NCI-H1417 treated with DMSO at 0.1 percent for 48 hours (cell line): ENCODE results near the gene TBC1D22A.
"Not testable (repeated sequence)": the region's sequence is repeated elsewhere in the genome, so short reads cannot be mapped to it uniquely, and the experiment has no call there.

Experiments used
- DNase-seq: peaks from one replicate; lab custom pipeline; 2025; lab: John Stamatoyannopoulos, UW

TBC1D22A gene

DNA sequence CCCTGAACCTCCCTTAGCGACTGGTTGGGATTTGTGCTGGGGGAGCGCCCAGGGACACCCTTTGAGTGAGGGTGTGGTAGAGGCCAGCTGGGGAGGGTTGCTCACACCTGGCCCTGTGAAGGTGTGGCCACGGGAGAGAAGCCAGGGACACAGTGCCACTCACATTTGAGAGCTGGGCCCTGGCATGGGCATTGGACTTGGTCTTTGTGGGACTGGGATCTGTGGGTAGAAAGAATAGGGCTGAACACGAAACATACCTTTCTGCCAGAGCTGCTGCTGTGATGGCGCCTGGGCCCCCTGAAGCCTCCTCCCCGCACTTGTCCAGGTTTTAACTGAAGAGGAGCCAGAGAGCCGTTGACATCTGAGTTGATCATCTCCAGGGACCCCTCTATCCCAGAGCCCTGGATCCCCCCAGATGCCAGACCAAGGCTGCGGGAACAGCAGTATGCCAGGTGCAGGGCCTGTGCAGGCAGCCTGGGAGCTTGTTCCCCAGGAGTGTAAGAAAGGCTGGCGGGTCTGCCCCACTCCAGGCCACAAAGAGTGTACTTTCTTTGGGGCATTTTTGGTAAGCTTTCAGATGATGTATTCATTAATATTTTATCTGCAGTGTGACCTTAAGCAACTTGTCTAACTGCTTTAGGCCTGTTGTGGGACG lies 284.1 kb downstream of the TBC1D22A start:
- DNase-seq: no peak

DNA sequence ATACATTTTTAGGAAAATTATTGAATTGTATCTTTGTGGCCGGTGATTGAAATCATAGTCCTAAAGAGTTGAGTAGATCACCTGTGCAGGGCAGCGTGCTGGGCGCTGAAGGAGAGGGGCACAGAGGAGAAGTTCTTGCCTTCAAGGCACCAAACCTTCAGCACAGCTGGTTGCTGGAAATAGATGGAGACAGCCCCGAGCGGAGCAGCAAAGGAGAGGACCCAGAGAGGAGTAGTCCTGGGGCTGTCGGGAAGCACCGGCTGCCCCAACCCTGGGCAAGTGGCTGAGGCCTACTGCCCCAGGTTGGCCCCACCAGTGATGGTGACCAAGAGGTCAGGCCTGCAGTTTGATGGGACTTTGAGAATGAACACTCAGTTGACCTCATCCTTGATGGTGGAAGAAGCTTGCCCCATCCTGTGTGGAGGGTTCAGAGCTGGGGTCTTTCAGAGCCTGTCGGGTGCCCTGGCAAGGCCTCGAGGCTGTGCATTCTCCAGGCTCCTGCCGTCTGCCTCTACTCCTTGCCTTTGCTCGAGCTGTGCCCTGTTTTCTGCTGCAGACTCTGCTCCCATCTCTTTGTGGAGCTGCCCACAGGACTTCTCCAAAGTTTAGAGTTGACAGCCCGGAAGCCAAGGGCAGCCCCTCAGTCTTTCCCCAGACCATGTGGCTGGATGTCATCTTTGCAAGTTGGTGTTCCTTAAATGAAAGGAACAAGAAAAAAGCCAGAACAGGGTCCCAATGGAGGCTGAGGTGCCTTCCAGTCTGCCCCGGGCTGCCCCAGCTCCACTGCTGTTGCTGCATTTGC lies 285.1 kb downstream of the TBC1D22A start:
- DNase-seq: no peak

DNA sequence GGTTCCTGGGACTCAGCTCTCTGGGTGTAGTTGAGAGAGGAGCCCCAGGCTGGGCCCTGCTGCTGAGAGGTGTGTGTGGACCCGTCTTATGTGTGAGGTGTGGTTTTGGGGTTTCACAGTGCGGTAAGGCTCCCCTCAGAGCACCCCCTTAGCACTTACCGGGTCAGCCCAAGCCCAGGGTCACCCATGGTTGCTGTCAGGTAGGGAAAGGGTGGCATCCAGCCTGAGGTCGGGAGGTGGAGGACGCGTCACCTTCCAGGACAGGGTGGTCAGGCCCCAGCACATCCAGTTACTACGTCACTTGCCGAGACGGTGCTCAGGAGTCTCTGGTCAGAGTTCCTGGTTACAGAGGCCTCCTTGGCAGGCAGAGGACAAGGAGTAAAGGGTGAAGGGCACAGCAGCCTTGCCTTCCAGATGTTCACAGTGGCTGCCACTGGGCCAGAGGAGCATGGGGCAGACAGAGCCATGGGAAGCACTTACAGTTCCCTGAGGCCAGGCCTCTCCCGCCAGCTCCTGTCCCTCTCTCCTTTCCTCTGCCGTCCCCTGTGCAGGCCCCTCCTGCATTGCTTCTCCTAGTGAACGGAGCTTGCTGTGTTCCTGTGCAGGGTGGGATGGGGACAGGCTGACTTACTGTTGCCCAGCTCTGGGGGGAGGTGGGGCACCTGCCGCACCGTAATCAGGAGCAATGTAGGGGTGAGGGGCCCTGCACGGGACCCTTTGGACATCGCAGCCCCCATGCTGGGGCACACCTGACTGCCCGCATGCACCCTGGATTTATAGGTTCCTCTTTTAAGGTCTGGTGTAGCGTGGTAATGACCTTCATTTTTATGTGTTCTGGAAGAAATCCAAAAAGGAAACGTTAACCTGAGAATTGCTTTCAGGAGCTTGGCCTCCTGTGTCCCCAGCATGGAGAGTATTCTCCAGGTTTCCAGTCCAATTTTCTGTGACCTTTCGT lies 285.9 kb downstream of the TBC1D22A start:
- DNase-seq: no peak

DNA sequence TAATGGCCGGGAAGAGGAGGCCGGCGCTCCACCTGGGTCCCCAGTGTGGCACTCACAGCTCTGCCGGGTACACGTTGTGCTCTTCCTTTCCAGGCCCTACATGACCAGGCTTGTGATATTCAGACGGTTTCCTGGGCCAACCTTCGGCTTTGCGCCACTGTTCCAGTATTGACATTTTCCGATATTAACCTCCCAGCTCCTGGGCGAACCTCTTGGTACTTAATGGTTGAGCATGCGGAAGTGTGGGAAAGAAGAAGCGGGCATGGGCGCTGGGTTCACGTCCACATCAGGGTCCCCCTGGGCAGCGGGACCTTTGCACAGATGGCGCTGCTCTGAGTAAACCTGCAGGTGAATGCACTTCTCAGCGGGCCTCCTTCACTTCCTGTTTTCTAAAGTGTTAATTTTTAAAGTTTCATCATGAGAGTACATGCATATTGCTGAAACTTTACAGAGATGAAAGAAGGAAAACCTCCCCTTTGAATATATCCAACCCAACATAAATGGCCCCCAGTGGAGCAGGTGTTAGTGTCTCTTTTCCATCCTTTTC lies 286.7 kb downstream of the TBC1D22A start:
- DNase-seq: no peak

DNA sequence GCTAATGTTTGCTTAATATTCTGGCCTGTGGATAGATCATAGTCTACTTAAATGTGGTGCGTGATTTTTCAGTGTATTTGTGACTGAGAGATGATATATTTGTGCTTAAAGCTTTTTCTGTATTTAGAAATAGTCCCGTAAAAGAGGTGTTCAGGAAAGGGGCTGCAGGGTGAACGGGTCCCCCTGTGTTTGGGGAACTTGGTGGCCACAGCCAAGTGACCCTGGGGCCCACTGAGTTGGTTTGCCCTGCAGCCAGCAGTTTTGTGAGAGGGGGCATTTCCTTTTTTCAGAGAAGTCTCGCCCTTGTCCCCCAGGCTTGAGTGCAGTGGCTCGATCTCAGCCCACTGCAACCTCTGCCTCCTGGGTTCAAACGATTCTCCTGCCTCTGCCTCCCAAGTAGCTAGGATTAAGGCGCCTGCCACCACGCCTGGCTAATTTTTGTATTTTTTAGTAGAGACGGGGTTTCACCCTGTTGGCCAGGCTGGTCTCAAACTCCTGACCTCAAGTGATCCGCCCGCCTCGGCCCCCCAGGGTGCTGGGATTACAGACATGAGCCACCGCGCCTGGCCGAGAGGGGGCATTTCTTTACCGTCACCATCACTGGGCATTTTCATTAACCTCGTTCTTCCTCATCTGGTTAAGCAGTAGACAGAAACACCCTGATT lies 287.4 kb downstream of the TBC1D22A start:
- not testable (repeated sequence) for DNase-seq

DNA sequence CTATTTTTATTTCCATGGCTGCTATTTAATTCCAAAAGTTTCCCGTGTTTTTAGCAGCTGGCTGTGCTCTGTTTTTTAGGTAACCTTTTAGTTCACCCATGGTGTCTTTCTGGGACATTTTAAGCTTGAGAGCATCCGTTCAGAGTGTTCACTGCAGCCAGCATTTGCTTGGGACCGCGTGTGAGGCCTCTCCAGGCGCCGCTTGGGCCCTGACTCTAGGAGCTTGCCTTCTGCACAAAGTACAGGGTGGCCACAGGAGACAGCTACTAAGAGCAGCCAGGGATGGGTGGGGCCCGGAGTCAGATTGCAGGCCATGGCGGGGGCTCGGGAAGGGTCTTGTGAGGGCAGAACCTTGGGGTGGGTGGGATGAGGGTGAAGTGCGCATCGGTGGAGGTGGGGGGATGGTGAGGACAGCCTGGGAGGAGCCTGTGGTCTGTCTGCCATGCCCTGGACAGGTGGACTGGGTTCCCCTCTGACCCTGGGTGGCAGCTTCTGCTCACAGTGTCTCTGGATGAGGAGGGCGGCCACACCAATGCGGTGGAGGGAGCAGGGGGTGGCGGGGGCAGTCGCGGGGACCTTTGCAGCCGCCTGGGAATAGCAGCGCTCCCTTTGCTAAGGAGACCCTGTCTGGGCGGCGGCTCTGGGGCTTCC lies 288.1 kb downstream of the TBC1D22A start:
- no peak for DNase-seq

DNA sequence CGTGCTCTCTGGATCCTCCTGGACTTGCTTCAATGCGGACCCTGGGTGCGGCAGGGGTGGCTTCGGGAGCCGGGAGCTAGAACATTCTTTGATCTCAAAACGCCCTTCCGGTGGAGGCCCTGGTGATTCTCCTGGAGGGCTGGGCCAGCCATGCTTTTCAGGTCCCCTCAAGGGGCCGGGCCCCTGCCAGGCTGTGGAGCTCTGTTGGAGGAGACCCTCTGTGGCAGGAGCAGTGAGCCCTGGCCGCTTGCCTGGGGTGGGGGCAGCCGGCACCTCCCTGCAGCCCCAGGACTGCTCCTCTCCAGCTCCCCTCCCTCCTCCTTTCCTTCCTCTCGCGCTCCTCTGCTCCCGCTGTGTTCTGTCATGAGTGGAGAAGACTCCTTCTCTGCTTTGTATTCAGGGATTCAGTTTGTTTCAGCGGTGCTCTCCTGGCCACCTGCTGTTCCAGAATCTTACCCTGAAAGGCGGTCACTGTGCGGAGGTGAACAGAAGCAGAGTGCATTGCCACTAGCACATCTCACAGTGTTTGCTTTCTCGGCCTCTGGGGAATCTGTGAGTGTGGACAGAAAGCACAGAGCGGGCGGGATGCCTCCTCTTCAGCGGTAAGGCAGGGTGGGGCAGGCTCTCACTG lies 289.1 kb downstream of the TBC1D22A start:
- no peak for DNase-seq

DNA sequence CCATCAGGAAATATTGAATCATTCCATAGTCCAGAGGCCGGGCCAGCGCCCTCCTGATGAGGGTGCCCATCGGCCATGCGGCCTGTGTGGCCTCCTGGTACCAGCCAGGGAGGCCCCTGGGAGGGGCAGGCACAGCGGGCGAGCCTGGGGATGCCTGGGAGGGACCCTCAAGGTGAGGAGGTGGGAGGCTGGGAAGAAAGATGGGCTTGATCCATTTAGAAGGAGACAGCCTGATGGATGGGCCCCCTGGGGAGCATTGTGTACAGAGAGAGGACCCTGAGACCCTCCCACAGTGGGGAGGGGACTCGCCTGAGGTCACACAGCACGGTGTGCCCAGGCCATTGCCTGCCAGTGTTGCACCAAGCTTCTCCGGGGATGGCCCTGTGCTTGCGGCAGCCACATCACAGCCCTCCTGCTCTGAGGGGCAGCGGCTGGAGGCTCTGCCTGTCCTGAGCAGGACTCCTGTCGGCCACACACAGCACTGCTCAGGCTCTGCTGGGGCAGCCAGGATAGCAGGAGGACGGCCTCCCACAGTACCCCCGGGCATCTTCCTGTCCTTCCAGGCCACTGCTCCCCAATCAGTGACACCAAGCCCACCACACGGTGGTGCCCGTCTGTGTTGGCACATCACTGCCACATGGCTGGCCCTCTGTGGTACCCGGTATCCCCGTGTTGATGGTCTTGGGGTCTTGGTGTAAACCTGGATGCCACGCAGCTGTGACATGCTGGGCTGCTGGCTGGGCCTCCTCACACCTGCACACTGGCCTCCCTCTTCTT lies 290.0 kb downstream of the TBC1D22A start:
- DNase-seq: no peak

DNA sequence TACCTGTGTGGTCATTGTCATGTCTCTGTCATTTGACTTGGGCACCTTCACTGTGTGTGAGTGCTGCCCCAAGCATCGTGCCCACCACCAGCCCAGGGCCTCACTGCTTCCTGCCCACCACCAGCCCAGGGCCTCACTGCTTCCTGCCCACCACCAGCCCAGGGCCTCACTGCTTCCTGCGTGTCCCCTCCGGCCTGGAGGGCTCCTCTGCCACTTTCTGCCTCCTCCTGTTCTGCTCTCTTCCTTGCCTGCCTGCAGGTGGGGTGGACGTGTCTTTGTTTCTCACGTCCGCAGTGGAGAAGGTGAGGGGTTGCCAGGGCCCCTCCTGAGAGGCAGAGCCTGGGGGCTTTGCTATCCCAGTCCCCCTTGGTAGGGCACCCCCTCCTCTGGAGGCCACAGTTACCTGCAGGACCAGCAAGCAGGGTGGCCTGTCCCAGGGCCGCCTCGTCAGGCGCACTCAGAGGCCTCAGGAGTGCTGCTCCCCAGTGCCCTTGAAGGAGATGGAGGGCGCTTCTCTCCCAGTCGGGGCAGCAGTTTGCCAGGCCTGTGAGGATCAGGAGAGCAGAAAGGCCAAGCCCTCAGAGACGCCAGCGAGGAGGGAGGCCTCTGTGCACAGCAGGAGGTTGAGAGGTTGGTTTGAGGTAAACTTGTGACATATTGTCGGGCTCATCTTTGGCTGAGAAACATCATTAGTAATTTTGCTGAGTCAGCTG lies 290.7 kb downstream of the TBC1D22A start:
- DNase-seq: no peak

DNA sequence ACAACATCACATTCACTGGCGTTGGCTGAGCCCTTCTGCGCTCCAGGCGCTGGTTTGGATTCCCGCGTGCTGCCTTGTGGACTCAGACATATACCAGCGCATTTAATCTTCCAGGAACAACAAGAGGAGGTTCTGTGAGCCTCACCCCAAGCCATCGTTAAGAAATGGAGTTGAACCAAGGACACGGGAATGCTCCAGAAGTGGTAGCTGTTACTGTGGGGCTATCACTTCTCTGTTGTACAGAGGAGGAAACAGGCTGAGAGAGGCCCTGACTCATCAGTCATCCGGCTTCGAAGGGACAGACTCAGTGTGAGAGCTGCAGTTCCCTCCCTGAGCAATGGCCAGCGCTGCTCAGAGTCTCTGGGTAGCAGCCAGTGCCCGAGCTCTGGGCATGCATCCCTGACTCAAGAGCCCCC lies 291.3 kb downstream of the TBC1D22A start:
- no peak for DNase-seq

DNA sequence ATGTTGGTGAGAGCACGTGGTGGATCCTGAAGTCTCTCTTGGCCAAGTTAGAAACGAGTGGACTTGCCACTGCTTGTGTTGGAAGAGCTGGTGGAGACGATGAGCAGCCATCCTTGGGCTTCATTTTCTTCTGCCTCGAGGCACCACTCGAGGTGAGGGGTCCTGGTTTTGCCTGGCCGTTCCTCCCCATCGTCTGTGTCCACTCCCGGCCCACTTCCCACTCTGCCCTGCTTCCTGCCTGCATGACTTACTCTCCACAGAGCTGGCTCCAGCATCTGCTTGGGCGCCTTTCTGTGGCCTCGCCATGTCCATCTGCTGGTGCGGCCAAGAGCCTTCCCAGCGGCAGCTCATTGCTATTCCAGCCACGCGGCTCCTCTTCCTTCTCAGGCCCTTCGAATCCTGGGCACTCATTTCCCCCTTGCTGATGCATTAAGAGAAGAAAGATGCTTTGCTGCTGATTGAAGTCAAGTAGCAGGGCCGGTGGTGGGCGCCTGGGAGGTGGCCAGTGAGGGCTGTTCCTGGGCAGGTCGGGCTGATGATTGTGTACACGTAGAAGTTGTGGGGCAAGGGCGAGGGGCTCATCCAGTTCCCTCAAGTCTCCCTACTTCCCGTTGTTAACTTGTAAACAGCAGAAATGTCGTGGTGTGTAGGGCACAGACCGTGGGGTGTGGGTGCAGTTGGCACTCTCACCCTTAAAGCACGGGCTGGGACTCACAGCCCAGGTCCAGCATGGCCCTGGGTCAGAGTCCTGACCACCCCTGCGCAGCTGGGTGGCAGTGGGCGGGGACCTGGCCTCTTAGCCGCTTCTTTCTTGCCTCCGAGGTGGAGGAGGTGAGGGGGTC lies 292.0 kb downstream of the TBC1D22A start:
- DNase-seq: no peak

DNA sequence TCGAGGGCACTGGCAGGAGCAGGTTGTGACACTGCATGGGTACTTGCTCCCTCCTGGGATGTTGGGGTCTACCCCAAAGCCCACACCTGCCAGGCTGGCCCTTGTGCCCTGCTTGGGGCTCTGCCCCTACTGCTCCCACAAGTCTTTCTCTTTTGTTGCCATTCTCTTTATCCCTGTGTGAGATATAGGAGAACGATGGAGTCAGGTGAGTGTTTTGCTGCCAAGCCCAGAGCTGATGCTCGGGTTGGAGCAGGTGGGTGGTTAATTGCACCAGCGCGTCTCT lies 292.6 kb downstream of the TBC1D22A start:
- no peak for DNase-seq

DNA sequence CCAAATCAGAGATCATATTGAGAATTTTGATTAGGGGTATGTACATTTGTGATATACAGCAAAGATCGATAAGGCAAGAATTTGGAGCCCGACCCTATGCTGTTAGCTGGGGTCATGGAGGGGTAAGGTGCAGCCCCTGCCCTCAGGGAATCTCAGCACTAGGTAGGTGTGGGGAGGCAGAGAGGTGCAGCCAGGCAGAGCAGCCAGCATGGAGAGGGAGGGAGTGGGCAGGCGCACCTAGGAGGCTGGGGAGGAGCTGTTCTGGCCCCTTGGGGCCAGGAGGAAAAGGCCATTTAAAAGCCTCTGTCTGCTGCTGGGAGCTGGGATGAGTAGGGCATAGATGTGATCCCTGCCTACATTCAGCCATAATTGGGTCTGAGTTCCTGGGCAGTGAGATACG lies 293.0 kb downstream of the TBC1D22A start:
- DNase-seq: no peak

DNA sequence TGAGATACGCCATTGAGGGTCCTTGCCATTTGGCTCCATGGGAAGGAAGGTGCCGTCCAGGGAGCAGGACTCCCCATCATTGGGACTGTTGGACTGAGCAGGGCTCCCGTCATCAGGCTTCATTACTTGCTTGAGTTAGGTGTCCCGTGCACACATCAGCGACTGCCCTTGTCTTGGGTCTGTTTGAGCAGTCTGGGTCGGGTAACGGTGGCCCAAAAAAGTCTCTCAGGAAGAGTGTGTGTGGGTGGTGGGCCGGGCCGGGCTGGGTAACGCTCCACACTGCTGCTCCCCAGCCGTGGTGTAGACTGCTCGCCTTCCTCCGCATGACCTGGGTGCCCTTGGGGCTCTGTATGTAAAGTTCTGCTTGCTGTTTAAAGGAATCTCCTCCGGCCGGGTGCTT lies 293.5 kb downstream of the TBC1D22A start:
- no peak for DNase-seq

DNA sequence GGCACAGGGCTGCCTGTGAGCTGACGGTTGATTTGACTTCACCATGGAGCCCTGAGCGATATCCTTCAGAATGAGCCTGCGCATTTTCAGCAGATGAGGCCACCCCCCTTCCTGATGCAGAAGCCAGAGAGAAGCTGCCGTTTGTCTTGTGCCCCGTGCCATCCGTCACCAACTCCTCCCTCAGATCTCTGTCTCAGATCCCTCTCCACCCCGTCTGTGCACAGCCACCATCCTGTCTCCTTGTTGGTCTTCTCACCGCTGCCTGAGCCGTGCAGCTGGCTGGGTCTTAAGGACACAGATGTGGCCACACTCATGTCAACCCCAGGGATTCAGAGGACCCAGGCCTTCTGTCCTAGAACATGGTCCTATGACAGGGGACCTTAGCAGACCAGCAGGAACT lies 293.9 kb downstream of the TBC1D22A start:
- DNase-seq: no peak

DNA sequence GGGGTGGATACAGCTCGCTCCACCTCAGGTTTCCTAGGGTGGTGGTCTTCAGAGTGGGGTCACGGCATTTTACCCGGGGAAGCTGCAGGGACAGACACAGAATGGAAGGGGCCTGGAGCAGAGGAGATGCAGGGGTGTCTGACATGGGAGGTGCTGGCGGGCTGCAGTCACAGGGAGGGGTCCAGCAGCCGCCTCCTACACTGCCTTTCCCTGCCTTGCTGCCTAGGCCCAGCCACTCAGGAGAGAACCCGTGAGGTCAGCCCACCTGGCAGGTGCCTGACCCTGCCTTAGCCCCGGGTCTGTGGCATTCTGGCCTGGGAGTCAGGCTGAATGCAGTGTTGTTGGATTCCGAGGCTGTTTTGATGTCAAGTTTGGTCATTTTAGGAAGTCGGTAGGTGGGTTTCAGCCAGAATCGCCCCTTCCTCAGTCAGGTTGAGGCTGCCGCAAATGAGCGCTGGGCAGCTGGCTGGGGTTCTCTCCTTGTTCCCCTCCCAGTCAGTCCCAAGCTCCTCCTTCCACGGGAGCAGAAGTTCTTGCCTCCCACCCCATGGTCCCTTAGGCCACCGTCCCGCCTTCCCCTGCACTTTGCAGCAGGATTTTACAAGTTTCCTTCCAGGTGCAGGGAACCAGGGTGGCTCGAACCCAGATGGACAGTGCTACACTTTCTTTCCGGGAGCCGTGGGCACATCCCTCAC lies 294.5 kb downstream of the TBC1D22A start:
- DNase-seq: no peak

DNA sequence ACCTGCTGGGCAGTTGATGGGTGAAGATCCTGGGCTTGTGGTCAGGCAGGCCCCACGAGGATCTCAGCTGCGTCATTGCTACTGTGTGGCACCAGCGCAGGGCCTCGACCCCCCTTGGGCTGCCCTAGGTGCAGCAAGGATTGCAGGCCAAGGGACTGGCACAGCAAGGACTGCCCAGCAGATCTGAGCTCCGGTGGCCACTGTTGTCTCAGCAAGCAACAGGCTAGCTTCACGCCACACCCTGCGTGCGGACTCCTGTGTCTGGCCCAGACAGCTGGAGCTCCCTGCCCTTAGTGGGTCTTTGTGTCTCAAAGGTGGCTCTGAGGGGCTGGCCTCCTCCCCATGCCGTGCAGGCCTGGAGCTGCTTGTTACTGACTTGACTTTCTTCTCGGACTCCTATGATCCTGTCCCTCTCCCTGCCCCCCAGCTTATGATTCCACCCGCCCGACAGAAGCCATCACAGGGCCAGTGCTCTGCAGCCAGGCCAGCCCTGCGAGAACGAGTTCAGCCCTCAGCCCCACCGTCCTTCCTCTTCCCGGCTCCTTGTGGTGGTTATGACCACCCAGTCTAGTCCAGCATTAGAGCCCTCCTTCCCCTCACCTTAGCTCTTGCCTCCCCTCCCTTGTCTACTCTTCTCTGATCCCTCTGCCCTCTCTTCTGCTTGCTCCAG lies 295.6 kb downstream of the TBC1D22A start:
- DNase-seq: no peak
